ENCODE measurements around the gene DLGAP3. TPM values are rescaled to one million over a fixed set of nuclear protein-coding genes. Genes with fewer than 3 reads are reported as not detected.

DLGAP3 gene
- total and polyA plus RNA-seq, 12 donors: 0.07 to 0.35 (median 0.13) TPM; not detected in 6

DNA sequence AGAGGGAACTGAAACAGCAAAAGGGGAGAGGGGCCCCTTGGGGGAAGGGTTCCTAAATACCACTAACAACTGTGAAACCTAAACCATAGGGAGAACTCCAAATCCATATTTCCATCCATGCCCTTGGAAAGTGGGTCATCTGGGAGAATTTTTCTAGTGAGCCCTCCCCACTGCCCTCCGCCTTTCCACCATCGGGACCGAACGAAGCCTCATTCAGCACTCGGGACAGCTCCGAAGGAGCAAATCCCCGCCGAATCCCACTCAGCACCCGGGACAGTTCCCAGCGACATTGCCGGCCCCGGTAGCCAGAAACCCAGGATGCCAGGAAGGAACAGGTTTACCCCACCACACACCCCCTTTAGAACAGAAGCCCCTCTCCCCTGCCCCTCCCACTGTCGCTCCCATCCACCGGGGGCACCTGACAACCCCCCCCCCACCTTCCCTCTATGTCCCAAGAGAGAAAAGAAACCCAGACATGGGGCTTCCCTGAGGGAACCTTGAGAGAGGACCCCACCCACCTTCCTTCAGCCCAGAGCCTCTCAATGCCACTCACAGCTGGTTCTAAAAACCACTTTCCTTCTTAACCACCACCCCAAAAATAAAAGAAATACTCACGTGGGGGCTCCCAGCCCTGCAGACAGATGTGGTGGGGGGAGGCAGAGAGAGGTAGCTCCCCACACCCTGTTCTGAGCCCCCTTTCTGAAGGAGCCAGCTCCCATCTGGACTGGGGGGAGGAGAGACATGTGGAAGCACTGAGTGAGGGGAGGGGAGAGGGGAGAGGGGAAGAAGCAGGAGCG is 4.5 kb downstream of the DLGAP3 start:
- no peaks in the 10 kb centered on the region for H3K9me3 ChIP-seq
- no peak overlapping the region for H3K27ac ChIP-seq
- H3K4me3 ChIP-seq: no peak overlapping the region
- intact Hi-C loops (cut with DNase I): no loop called here
- DNase-seq: peak; percentile 64 to 79
- WGBS, 2 donors: 3 to 4% methylated on average over 16 of the region's 16 CpGs
- peaks cover 4 to 90% (median 75%) of the 10 kb centered on the region in 7 donors for H3K27me3 ChIP-seq
- H3K4me1 ChIP-seq: peaks cover 2 to 11% (median 7%) of the 10 kb centered on the region in 9 donors
- H3K36me3 ChIP-seq: no peaks in the 10 kb centered on the region
- ATAC-seq: peak in 7 of 8 donors; percentile 53 to 82 (median 77)
- TF ChIP-seq, protein P1, sequence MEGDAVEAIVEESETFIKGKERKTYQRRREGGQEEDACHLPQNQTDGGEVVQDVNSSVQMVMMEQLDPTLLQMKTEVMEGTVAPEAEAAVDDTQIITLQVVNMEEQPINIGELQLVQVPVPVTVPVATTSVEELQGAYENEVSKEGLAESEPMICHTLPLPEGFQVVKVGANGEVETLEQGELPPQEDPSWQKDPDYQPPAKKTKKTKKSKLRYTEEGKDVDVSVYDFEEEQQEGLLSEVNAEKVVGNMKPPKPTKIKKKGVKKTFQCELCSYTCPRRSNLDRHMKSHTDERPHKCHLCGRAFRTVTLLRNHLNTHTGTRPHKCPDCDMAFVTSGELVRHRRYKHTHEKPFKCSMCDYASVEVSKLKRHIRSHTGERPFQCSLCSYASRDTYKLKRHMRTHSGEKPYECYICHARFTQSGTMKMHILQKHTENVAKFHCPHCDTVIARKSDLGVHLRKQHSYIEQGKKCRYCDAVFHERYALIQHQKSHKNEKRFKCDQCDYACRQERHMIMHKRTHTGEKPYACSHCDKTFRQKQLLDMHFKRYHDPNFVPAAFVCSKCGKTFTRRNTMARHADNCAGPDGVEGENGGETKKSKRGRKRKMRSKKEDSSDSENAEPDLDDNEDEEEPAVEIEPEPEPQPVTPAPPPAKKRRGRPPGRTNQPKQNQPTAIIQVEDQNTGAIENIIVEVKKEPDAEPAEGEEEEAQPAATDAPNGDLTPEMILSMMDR (IDR thresholded peaks at IDR 0.05): no peak

DNA sequence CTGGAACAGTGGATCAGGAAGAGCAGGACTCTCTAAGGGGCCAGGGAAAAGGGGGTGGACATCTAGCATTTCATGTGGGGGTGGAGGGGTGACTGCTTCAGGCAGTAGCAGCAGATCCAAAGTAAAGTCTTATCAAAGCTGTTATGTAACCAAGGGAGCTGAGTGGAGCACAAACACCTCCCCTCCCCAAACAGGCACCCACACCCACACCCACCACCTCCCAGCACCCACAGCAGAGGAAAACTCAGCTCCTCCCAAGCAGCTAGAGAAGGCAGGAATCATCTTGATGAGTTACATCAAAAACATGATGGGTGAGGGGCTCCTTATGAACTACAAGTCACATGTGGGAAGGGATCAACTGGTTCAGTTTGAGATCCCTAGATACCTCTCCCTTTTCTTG is 6.0 kb downstream of the DLGAP3 start:
- Histone ChIP-seq H3K9me3 (no peaks in the 10 kb centered on the region), H3K4me3 (no peak overlapping the region), H3K27ac (no peak overlapping the region), H3K27me3 (peaks cover 0 to 86% (median 72%) of the 10 kb centered on the region in 7 donors), H3K36me3 (no peaks in the 10 kb centered on the region), H3K4me1 (peaks cover 0 to 9% (median under 1%) of the 10 kb centered on the region in 9 donors)
- no peak for DNase-seq
- TF ChIP-seq, protein P1 (IDR thresholded peaks at IDR 0.05): no peak
- no peak for ATAC-seq
- intact Hi-C loops (cut with DNase I): no loop called here

DNA sequence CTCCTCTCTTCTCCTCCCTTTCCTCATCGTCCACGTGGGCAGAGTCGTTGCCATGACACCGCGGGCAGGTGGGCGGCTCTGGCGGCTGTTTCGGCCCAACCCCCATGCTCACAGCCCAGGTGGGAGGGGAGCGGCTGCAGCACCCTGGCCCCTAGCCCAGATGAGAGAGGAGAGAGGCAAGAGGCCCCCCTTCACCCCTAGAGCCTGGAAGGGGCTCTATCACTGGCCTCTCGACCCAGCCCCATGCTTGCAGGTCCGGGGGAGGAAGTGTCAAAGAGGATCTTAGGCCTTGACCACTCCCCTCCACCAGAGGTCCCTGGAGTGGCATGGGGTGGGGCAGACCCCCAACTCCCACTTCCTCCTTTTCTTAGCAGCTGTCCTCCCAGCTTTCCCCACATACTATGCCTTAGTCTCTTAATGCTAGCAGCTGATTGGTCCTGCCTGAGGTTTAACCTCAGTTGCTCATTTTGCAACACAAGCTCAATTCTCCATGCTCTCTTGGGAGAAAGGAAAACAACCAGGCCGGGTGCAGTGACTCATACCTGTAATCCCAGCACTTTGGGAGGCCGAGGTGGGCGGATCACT is 10.4 kb downstream of the DLGAP3 start:
- no peak overlapping the region for H3K4me3 ChIP-seq
- no peak overlapping the region for H3K27ac ChIP-seq
- H3K36me3 ChIP-seq: no peaks in the 10 kb centered on the region
- intact Hi-C loops (cut with DNase I): no loop called here
- TF ChIP-seq, protein P1 (IDR thresholded peaks at IDR 0.05): no peak
- peaks cover 0 to 9% (median 0%) of the 10 kb centered on the region in 9 donors for H3K4me1 ChIP-seq
- H3K27me3 ChIP-seq: peaks cover 0 to 54% (median 42%) of the 10 kb centered on the region in 7 donors
- peak in 4 of 8 donors; percentile 33 to 63 (median 43) for ATAC-seq
- DNase-seq: peak in 1 of 2 donors; percentile 13
- 9 to 14% methylated on average over 14 of the region's 14 CpGs for WGBS, 2 donors
- H3K9me3 ChIP-seq: no peaks in the 10 kb centered on the region

DNA sequence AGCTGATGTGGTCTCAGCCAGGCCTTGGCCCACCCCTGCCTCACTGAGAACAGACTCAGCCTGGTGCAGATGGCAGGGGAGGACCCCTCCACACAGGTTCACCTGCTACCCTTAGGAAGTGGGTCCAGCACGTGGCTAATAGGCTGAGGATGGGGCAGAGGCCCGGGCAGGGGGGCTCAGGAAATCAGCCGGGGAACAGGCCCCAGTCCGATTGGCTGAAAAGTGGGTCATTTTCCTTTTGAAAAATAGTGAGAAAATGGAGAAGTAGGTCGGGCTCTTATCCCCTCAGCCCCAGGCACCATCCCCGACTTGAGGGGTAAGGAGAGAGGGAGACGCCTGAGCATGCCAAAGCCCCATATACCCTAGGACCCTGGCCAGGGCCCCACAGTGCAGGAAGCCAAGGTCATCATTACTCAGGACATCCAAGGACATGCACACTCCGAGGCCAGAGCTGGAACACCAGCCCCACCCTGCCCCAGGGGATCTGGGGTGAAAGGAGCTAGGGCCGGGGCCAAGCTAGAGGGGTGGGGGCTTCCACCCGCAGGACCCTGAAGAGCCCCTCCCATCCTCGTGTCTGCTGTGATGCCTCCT is 11.0 kb downstream of the DLGAP3 start:
- TF ChIP-seq, protein P1 (IDR thresholded peaks at IDR 0.05): no peak
- Histone ChIP-seq H3K27ac (no peak overlapping the region), H3K36me3 (no peaks in the 10 kb centered on the region), H3K9me3 (no peaks in the 10 kb centered on the region), H3K4me1 (peaks cover 0 to 9% (median 0%) of the 10 kb centered on the region in 9 donors), H3K4me3 (no peak overlapping the region), H3K27me3 (peaks cover 0 to 52% (median 39%) of the 10 kb centered on the region in 7 donors)
- intact Hi-C loops (cut with DNase I): no loop called here
- ATAC-seq (peak in 1 of 8 donors; percentile 30), DNase-seq (no peak)
- WGBS, 2 donors: 28 to 33% methylated on average over 11 of the region's 11 CpGs

Measured in heart right ventricle (tissue), 16 donors.